K562 (cell line): ENCODE measurements around the gene SPI1.

Experiments
- ATF7 ChIP-seq: fragments of 450-650 bp; IDR thresholded peaks from 2 replicates; pipeline ENCODE4 v1.7.1; 2014; ENCODE audit warnings: mild to moderate bottlenecking, moderate library complexity
- CBX2 ChIP-seq: fragments of 200-600 bp; sonication (generic); IDR thresholded peaks from one replicate; pipeline ENCODE4 v1.6.1; 2012; ENCODE audit warnings: mild to moderate bottlenecking, low read length, inconsistent platforms; ENCODE audit not compliant: insufficient read depth, poor library complexity, severe bottlenecking
- CHD4 ChIP-seq: fragments of 200-600 bp; sonication (generic); IDR thresholded peaks from 3 replicates; pipeline ENCODE4 v1.6.1; 2012; ENCODE audit warnings: low read depth, mild to moderate bottlenecking, mixed read lengths, low read length, inconsistent platforms; ENCODE audit not compliant: insufficient read depth, insufficient replicate concordance, poor library complexity, severe bottlenecking
- JUND ChIP-seq, 2 experiments: IDR thresholded peaks; 2 replicates in 1 of 2; 3 replicates in 1 of 2; pipeline ENCODE4 v1.6.1; 2011; ENCODE audit warnings: borderline replicate concordance in 2 of 2, low read depth in 2 of 2, low read length in 2 of 2, improper control_type of control experiment in 1 of 2, missing biosample characterization in 1 of 2, missing genetic modification characterization in 1 of 2, missing genetic modification reagents in 1 of 2
- MYC ChIP-seq, 2 experiments: fragments of 250-450 bp in 1 of 2; sonication (Bioruptor Pico) in 1 of 2; IDR thresholded peaks; 2 replicates each; pipeline versions ENCODE4 v1.5.1 to v1.6.1; 2012 to 2021; ENCODE audit warnings: low read depth in 2 of 2, borderline replicate concordance in 1 of 2, improper control_type of control experiment in 1 of 2, low read length in 1 of 2, mild to moderate bottlenecking in 1 of 2, moderate library complexity in 1 of 2
- RREB1 ChIP-seq: fragments of 250-450 bp; sonication (Bioruptor Pico); IDR thresholded peaks from 2 replicates; pipeline ENCODE4 v1.4.0; 2020
- SETDB1 ChIP-seq: IDR thresholded peaks from one replicate; pipeline ENCODE4 v1.6.1; 2012; ENCODE audit warnings: low read length, control low read depth, inconsistent platforms
- SNAPC5 ChIP-seq: fragments of 250-450 bp; sonication (Bioruptor Pico); IDR thresholded peaks from 2 replicates; pipeline ENCODE4 v1.8.0; 2021; ENCODE audit warnings: moderate library complexity, mild to moderate bottlenecking, inconsistent platforms
- TAF7 ChIP-seq: fragments of 450-650 bp; IDR thresholded peaks from 2 replicates; pipeline ENCODE4 v1.6.1; 2016; ENCODE audit warnings: missing genetic modification characterization, missing compliant biosample characterization
- TCF7L2 ChIP-seq: fragments of 150-350 bp; IDR thresholded peaks from 2 replicates; pipeline ENCODE4 v1.6.1; 2016; ENCODE audit warnings: low read depth, mild to moderate bottlenecking, low read length, moderate library complexity
- ZBTB17 ChIP-seq: fragments of 450-650 bp; formaldehyde crosslinking; IDR thresholded peaks from 2 replicates; pipeline ENCODE4 v1.4.0; 2020; ENCODE audit warnings: mild to moderate bottlenecking
- ZNF561 ChIP-seq: fragments of 450-650 bp; formaldehyde crosslinking; conservative IDR thresholded peaks from 2 replicates; pipeline ENCODE4 v1.4.0; 2020; ENCODE audit warnings: mild to moderate bottlenecking, moderate library complexity
- TF ChIP-seq, protein P1 (sequence below), 3 experiments: IDR thresholded peaks in 2 of 3; conservative IDR thresholded peaks in 1 of 3; 2 replicates each; pipeline ENCODE4 v1.5.1; 2011 to 2012; ENCODE audit warnings: low read length in 3 of 3, mild to moderate bottlenecking in 3 of 3, control low read depth in 2 of 3, improper control_type of control experiment in 1 of 3, inconsistent platforms in 1 of 3, low read depth in 1 of 3, mixed read lengths in 1 of 3, moderate library complexity in 1 of 3; ENCODE audit not compliant: insufficient read depth in 2 of 3

DNA sequence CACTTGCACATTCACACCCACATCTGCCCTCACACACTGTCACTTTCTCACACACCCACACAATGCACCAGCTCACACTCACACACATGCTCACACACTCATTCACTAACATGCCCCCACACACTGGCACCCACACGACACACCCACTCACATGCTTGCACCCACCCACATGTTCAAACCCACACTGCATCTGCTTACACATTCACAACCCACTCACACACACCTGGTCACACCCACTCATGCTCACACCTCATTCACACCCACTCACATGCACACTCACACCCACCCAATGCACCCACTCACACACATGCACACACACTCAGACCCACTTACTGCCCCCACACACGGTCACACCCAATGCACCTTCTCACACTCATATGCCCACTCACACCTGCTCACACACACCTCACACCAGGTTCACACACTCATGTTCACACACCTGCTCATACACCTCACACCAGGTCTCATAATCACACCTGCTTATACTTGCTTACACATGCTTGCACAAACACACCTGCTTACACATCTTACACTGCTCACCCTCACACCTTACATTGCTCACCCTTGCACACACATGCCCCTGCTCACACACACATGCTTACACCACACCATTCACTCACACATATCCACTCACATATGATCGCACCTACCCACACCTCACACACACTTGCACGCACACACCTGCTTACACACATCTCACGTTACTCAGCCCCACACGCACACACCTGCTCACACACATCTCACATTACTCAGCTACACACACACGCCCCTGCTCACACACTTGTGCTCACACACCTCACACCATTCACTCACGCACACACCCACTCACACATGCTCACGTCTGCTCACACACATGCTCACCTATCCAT lies 22.0 kb downstream of the SPI1 start:
- TF ChIP-seq JUND (IDR thresholded peaks at IDR 0.05; ENCODE audit: borderline replicate concordance, low read depth, low read length) (no peak), JUND (tag; IDR thresholded peaks at IDR 0.05; ENCODE audit: borderline replicate concordance, low read depth, low read length) (no peak), MYC (IDR thresholded peaks at IDR 0.05; ENCODE audit: low read depth, low read length) (no peak), MYC (CRISPR knock-in tag; IDR thresholded peaks at IDR 0.05; ENCODE audit: borderline replicate concordance, low read depth) (no peak), TCF7L2 (no peak), TAF7 (tag) (no peak), ZBTB17 (CRISPR knock-in tag) (no peak), ZNF561 (CRISPR knock-in tag) (no peak), RREB1 (no peak), CHD4 (no peak), ATF7 (no peak), SNAPC5 (CRISPR knock-in tag) (no peak), SETDB1 (no peak), CBX2 (no peak)
- TF ChIP-seq, protein P1, sequence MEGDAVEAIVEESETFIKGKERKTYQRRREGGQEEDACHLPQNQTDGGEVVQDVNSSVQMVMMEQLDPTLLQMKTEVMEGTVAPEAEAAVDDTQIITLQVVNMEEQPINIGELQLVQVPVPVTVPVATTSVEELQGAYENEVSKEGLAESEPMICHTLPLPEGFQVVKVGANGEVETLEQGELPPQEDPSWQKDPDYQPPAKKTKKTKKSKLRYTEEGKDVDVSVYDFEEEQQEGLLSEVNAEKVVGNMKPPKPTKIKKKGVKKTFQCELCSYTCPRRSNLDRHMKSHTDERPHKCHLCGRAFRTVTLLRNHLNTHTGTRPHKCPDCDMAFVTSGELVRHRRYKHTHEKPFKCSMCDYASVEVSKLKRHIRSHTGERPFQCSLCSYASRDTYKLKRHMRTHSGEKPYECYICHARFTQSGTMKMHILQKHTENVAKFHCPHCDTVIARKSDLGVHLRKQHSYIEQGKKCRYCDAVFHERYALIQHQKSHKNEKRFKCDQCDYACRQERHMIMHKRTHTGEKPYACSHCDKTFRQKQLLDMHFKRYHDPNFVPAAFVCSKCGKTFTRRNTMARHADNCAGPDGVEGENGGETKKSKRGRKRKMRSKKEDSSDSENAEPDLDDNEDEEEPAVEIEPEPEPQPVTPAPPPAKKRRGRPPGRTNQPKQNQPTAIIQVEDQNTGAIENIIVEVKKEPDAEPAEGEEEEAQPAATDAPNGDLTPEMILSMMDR (IDR thresholded peaks at IDR 0.05 in 2 of 3, conservative IDR thresholded peaks at IDR 0.05 in 1 of 3; ENCODE audit: insufficient read depth in 2 of 3, low read depth in 1 of 3, low read length in 3 of 3) = no peak
